Fibroblast of villous mesenchyme (primary cell): ENCODE results near the gene ASXL3. TPM values are rescaled to one million over a fixed set of nuclear protein-coding genes. Genes with fewer than 3 reads are reported as not detected.
A peak's percentile ranks its signal among the peaks of the same experiment; 100 is the strongest.

Experiments used
- DNase-seq: peaks from one replicate; pipeline ENCODE4 v3.0.0-alpha.2; 2010; ENCODE audit warnings: low read depth
- H3K4me3 ChIP-seq: 2 replicates; pipeline ENCODE4 v1.5.1; 2011; ENCODE audit warnings: low read depth, mild to moderate bottlenecking, low read length
- total RNA-seq: library from RNA; depleted of rRNA; stranded (reverse); fragments of >200 nt; gene quantifications from 2 replicates; pipeline ENCODE4 v1.2.3, GENCODE V29; 2012
- TF ChIP-seq, protein P1 (sequence below): IDR thresholded peaks from 2 replicates; pipeline ENCODE4 v1.5.1; 2012; ENCODE audit warnings: low read depth, mild to moderate bottlenecking, low read length; ENCODE audit not compliant: insufficient read depth

The ASXL3 gene
- total RNA-seq, 1 donor, result under 0.01 TPM

DNA sequence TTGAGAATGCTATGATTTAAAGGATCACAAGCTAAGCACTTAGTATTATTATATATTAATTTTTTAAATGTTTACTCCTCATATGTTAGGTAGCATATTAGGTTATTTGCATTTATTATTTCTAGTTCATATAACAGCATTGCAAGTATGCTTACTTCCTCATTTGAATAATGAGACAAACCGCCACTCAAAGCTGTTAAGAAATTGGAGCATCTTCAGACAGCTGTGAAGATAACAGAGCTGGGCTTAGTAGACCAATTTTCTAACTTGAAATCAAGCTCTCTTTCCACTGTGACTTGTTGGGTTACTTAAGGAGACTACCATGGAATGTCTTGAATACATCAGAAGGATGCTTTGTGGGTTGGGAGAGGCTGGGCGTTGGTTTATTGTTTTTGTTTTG lies 139.3 kb downstream of the ASXL3 start:
- TF ChIP-seq, protein P1, sequence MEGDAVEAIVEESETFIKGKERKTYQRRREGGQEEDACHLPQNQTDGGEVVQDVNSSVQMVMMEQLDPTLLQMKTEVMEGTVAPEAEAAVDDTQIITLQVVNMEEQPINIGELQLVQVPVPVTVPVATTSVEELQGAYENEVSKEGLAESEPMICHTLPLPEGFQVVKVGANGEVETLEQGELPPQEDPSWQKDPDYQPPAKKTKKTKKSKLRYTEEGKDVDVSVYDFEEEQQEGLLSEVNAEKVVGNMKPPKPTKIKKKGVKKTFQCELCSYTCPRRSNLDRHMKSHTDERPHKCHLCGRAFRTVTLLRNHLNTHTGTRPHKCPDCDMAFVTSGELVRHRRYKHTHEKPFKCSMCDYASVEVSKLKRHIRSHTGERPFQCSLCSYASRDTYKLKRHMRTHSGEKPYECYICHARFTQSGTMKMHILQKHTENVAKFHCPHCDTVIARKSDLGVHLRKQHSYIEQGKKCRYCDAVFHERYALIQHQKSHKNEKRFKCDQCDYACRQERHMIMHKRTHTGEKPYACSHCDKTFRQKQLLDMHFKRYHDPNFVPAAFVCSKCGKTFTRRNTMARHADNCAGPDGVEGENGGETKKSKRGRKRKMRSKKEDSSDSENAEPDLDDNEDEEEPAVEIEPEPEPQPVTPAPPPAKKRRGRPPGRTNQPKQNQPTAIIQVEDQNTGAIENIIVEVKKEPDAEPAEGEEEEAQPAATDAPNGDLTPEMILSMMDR, result no peak
- H3K4me3 ChIP-seq, result no peak overlapping the region
- DNase-seq, result no peak

DNA sequence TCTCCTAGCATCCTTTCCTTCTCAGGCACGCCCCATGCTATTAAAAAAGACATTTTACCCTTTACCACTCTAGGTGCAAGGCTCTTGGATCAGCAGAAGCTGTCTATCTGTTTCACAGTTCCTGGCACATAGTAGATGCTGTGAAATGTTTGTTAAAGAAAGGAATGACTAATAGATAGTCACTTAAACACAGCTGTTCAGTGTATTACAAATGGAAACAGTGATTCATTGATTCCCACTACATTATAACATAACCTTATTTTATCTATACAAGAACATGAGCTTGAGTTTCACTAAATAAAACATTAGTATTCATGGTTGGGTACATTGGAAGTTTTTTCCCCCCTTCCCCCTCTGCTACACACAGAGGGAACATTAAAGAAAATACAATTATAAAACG lies 142.1 kb downstream of the ASXL3 start:
- TF ChIP-seq, protein P1, result no peak
- peak; percentile 49 for DNase-seq
- H3K4me3 ChIP-seq, result no peak overlapping the region

DNA sequence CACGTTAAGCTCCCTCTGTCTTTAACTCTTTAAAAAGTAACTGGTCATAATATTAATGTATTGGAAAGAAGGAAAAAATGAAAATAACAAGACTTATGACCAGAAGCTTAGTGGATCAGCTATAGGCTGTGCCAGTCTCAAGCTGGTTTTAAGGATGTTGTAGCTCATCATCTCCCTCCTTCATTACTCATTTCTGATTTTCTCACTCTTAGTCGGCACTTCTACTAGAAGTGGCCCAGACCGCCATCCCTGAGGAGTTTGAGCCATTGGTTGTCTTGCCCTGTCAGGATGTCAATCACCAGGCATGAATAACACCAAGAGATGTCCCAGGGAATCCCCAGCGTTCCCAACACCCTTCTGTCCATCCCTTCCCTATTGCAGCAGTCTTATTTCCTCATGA lies 151.5 kb downstream of the ASXL3 start:
- TF ChIP-seq, protein P1, result no peak
- H3K4me3 ChIP-seq, result no peak overlapping the region
- no peak for DNase-seq

DNA sequence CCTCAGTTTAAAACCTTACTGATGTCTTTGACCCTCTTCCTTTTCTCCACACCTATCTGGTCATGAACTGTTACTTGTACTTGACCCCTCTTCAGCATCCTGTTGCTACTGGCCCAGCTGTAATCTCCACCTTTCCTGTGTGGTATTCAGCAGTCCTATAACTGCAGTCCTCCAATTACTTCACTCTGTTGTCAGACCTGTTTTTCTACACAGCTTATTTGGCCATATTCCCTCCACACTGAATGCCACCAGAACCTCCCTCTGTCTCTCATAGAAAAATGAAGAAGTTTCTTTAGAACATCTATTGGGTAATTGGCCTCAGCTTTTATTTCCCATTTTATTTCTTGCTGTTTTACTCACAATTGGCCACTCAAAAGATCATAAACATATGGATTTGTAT lies 155.4 kb downstream of the ASXL3 start:
- DNase-seq, result no peak
- TF ChIP-seq, protein P1, result no peak
- H3K4me3 ChIP-seq, result no peak overlapping the region

DNA sequence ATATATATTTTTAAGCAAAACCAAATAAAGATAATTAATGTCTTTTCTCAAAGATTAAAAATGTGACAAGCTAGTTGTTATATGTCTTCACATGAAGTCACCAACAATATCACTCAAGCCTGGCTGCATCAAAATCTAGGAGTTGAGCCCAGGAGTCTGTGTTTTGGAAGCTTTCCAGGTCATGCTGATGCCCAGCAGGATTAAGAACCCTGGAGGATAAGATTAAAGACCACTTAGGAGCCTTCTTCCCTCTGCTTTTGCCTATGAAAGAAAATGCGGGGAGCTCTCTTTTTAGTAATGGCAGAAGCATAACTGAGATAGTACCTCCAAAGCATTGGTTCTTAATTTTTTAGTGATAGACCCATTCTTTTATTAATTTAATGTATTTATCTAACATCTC lies 157.4 kb downstream of the ASXL3 start:
- TF ChIP-seq, protein P1, result no peak
- no peak overlapping the region for H3K4me3 ChIP-seq
- no peak for DNase-seq

DNA sequence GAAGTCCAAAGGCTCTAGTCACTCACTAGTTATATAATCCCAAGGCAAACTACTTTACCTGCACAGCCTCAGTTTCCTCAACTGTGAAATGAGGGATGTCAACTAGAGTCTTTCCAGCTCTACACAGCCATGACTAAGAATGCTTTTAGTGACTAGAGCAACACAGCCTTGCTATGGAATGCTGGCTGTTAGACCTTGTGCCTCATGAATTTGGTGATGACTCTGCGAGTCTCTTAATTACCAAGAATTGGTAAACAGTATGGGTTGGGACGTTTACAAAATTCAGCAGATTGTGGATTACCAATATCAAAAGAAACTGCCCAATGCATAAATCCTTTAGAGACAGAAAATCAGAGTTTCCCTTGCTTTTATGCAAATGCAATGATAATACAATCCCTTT lies 163.7 kb downstream of the ASXL3 start:
- no peak overlapping the region for H3K4me3 ChIP-seq
- DNase-seq, result no peak
- TF ChIP-seq, protein P1, result no peak

DNA sequence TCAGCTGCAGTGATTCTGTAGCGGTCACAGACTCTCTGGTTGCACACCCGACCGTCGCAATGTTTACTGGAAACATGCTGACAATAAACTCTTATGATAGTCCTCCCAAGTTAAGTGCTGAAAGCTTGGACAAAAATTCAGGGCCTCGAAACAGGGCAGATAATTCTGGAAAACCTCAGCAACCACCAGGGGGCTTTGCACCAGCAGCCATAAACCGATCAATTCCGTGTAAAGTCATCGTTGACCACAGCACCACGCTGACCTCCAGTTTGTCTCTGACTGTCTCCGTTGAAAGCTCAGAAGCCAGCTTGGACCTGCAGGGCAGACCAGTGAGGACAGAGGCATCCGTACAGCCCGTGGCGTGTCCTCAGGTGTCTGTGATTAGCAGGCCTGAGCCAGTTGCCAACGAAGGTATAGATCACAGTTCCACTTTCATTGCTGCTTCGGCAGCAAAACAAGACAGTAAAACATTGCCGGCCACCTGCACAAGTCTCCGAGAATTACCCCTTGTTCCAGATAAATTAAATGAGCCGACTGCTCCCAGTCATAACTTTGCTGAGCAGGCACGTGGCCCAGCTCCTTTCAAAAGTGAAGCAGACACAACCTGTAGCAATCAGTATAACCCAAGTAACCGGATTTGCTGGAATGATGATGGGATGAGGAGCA lies 166.1 kb downstream of the ASXL3 start:
- TF ChIP-seq, protein P1, result peak; percentile 8
- no peak for DNase-seq
- H3K4me3 ChIP-seq, result no peak overlapping the region
